Right lung (tissue), 5 donors: ENCODE data around the gene CLIC3. TPM values are rescaled to one million over a fixed set of nuclear protein-coding genes. Genes with fewer than 3 reads are reported as not detected.

Source experiments
- DNase-seq, 2 donors: peaks; one replicate each; pipeline ENCODE4 v3.0.0-alpha.2; 2013
- polyA plus RNA-seq, 5 donors: library from polyadenylated mRNA; unstranded; fragments of 120-200 nt; gene quantifications; one replicate each; pipeline versions ENCODE4 v1.2.1 to v1.2.3, GENCODE V29; 2013; ENCODE audit warnings: inconsistent platforms in 1 of 5, low replicate concordance in 1 of 5; ENCODE audit not compliant: insufficient read length in 5 of 5, insufficient read depth in 1 of 5

CLIC3 gene
- polyA plus RNA-seq, 5 donors = 25.9 to 74.3 (median 43.8) TPM

DNA sequence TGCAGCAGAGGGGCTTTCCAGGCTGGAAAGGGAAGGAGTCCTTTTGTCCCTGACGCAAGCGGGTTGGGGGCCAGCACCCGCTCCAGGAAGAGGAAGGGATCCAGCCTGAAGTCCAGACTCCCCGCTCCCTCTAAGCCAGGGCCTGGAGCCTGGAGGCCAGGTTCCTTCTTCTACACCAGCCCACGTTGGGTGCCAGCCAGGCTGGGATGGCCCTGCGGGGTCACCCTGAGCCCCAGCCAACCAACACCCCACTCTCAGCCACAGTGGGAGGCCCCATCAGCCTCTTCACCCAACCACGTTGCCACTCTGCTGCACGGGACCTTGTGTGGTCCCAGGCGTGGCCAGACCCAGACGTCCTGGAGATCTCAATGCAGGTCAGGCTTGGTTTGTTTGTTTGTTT lies 36.5 kb upstream of the CLIC3 start:
- DNase-seq = no peak

DNA sequence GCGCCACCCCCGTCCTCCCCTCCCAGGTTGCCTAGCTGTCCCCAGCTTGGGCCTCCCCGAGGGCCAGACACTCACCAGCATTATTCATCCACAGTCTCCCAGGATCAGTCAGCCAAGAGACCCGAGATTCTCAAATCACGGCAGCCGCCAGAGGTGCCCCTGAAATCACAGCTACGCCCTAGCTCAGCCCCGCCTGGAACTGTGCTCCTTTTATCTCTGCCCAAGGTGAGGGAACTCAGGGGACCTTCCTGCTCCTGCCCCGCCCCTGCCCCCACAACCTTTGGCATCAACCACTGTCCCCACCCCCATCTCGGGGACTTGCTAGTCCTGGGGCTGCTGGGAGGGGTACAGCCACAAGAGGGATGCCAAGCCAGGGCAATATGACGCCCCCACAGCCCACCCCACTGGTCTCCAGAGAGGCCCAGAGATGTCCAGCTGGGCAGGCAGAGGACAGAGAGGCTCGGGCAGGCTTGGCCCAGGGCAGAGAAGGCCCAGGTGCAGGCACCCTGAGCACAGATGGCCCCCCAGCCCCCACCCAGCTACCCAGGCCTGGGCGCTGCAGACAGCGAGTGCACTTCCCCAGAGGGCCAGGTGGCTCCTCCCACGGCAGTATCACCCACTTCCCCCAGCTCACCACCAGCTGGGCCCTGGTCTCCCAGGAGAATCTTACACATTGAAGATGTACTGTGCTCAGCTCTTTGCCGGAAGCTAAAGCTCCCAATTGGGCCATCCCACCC lies 35.7 kb upstream of the CLIC3 start, which contains the start of gene FUT7:
Gene FUT7 (minus strand): TSS at position 185 of the 737 bp plus-strand sequence. CDS start 97 bp downstream, at position 88.
- no peak for DNase-seq

- DNase-seq = no peak
These were observed 34.5 kb upstream of the CLIC3 start for GRCh38 chr9:137030538-137031527.

GRCh38 chr9:137030006-137030405 lies 33.6 kb upstream of the CLIC3 start:
- no peak for DNase-seq

- peak in 1 of 2 donors; percentile 36 for DNase-seq
These were observed 32.9 kb upstream of the CLIC3 start for GRCh38 chr9:137029058-137029936.

DNA sequence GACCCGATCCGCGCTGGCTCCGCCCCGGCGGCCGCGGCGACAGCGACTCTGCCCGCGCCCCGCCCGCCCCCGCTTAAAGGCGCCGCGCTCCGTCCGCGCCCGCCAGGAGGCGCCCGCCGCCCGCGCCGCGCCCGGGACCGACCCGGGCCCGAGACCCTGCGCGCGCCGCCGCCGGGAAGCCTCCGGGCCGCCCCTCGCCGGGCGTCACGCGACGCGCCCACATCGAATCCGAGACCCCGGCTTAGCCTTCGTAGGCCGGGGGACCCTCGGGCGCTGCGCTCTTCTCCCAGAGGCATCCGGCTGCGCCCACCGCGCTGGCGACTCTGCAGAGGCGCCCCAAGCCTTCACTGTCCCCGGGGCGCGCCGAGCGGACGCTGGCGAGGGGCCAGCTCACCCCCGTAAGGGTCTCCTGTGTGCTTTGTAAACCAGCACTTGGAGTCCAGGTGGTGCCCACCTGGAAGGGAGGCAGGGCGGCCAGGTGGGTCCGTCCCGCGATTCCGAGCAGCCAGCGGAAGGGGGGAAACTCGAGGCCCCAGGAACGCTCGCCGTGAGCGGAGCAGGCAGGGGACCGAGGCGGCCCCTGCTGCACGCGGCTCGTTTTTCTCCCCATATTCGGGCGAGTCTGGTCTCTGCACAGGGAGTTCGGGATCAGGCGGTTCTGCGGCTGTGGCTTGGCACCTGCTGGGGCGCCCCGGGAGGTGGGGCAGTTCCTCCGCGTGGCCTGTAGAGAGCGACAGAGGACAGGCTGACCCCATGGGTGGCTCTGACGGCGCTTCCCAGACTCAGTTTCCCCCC lies 32.1 kb upstream of the CLIC3 start:
- peak; percentile 28 to 53 for DNase-seq

DNA sequence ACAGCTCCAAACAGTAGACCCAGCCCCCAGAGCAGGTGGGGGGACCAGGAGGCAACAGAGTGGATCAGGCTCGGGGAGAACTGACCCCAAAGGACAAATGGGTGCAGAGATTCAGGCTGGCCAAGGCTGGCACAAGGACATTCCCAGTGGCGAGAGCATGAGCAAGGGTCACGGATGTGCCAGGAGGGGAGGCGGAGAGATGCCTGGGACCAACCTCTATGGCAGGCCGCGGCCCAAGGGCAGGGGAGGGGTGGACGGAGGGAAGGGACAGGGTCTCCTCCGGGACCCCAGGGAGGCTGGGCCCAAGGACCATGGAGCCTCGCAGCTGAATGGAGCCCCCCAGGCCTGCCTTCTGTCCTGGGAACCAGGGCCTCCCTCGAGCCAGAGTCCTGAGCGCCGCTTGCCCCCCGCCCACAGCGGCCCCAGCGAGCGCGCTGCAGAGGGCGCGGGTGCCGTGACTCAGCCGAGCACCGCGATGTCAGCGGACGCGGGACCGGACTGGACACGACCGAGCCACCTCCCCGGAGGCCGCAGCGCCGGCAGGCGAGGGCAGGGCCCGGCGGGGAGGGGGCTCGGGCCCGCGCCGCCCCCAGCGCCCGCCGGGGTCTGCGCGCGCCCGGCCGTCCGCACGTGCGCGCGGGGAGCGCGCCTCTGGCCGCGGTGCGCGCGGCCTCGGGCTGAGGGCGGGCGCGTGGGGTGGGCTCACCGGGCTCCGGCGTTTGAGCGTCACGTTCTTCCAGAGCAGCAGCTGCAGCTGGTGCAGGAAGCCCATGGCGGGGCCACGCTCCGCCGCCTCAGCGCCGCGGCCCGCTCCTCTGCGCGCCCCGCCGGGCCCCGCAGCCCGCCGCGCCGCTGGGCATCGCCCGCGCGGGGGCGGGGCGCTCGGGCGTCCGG lies 31.2 kb upstream of the CLIC3 start, which contains the start of gene ABCA2:
Gene ABCA2 (minus strand): TSS at position 869 of the 894 bp plus-strand sequence. CDS start 97 bp downstream, at position 772.
- DNase-seq = no peak

DNA sequence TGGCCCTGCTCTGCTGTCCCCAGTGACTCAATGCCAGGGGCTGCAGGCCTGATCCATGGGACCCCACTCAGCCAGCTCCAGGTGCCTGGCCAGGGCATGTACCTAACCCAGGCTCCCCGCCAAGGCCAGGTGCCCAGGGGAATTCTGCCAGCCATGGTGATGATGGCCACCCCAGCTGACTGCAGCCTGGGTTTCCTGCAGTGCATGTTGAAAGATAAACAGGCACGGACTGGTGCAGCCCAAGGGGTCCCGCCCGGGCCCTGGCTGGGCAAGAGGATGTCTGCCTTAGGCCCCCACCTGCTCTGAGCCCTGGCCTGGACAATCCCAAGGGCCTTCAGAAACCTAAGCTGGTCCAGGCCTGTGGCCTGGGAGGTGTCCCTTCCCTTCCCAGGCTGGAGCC lies 30.5 kb upstream of the CLIC3 start:
- DNase-seq = no peak

DNA sequence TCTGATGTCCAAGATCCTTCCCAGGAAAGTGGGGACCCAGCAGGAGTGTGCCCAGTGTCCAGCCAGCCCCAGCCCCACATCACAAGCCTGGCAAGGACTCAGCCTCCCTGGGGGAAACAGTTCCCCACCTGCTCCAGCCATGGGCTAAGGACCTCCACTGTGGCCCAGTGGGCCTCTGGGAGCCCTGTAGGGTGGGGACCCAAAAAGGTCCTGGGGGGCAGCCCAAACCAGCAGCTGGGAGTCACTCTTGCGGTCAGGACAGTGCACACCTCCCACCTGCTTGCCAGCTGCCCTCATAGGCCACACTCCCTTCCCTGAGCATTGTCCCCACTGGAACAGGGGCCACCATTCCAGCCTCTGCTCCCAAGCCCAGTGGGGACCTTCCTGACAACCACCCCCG lies 30.0 kb upstream of the CLIC3 start:
- no peak for DNase-seq

DNA sequence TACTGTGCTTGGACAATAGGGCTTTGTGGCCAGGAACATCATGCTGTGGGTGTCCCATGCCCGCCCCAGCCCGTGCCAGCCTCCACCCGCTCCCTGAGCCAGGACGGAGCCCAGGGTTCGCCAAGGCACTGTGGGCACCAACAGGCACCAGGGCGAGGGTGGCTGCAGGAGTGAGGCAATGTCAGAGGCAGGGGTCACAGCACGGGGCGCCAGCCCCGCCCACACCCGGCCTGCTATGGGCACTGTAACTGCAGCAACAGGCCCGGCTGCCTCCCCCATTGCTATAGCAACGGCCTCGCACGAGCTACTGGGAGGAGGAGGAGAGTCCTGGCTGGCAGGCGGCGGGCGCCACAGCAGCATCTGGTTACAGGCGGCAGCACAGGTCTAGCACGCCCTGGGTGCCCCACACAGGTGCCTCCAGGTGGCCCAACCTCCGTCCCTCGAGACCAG lies 29.2 kb upstream of the CLIC3 start:
- DNase-seq = no peak

DNA sequence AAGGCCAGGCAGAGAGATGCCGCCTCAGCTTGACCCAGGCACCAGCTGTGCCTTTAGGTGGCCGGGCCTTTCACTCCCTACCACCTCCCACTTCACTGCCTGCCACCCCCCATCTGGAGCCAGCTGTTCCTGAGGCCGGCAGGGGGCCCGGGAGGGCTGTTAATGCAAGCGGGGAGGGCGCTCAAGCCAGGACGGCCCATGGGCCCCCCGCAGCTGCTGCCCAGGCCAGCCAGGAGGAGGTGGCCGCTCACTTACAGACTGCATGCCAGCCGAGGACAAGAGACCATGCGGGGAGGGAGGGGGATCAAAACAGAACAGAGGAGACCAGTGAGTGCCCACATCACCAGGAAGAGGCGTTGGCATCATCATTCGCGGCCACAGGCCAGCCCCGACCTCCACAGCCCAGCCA lies 27.2 kb upstream of the CLIC3 start:
- no peak for DNase-seq

GRCh38 chr9:137023157-137023556 lies 26.8 kb upstream of the CLIC3 start:
- DNase-seq = no peak

DNA sequence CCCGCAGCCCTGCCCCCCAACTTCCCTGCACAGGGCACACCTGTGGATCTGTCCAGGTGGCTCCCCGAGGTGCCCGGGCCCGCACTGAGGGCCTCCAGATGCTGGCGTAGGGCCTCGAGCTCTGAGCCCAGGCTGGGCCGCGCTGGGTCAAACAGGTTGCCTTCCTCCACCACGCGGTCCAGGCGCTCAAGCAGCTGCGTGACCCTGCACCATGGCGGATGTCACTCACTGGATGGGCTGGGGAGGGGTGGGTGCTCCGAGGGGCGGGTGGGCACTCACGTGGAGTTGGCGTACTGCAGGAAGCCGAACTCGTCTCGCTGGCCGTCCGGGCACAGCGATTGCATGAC lies 26.3 kb upstream of the CLIC3 start:
- DNase-seq = no peak

DNA sequence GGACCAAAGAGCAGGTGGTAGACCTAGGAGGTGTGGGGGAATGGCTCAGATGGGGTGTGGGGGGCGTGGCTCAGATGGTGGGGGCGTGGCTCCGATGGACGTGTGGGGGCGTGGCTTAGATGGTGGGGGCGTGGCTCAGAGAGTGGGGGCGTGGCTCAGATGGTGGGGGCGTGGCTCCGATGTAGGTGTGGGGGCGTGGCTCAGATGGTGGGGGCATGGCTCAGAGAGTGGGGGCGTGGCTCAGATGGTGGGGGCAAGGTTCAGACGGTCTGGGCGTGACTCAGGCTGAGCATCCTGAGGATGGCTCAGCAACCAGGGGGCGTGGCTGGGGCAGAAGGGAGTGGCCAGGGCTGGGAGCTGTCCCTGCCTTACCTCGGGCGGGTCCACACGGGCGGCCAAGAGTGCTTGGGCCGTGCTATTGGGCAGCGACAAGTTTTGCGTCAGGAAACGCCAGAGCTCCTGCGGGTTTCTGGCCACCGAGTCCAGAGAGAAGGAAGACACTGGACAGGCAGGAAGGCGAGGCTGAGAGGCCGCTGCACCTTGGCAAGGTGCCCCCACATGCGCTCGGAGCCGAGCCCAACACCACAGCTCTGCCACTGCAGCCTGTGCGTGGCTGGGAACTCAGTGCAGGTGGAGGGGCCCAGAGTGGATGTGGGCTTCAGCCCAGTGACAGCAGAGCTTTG lies 25.8 kb upstream of the CLIC3 start:
- DNase-seq = no peak

- DNase-seq = no peak
These were observed 25.2 kb upstream of the CLIC3 start for GRCh38 chr9:137021568-137021978.

GRCh38 chr9:137020771-137021567 lies 24.6 kb upstream of the CLIC3 start:
- no peak for DNase-seq

DNA sequence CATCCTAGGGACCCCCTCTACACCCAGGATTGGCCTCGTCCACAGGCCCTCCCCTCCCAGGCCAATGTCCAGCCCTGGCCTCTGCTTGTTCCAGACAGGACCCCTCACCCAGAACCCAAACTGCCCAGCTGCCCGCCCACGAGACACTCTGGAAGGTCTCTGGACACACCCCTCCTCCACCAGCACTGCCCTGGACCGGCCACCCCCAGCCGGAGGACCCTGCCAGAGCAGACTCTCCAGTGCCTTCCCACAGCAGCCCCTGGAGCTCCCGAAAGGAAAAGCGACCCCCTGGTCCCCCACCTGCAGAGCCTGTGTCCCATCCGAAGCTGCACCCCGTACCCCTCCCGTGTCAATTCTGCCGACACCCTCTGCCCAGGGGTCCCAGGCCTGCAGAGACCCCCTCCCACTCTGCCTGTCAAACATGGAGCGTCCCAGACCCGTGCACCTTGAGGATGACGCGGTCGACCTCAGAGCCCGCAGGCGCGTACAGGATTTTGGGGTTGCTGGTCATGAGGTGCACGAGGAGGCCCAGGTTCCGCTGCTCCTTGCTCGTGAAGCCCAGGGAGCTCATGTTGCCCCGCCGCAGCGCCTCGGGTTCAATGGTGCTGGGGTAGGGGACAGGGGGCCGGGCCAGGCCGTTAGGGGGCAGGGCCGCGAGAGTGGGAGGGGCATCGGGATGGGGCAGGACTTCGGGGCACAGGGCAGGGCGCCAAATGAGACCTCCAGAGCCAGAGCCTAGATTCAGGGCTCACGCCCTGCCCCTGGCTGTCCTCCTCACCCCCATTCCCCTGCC lies 23.7 kb upstream of the CLIC3 start:
- no peak for DNase-seq
